ENCODE measurements around the gene SKOR2. TPM values are rescaled to one million over a fixed set of nuclear protein-coding genes. Genes with fewer than 3 reads are reported as not detected.

The SKOR2 gene, protein sequence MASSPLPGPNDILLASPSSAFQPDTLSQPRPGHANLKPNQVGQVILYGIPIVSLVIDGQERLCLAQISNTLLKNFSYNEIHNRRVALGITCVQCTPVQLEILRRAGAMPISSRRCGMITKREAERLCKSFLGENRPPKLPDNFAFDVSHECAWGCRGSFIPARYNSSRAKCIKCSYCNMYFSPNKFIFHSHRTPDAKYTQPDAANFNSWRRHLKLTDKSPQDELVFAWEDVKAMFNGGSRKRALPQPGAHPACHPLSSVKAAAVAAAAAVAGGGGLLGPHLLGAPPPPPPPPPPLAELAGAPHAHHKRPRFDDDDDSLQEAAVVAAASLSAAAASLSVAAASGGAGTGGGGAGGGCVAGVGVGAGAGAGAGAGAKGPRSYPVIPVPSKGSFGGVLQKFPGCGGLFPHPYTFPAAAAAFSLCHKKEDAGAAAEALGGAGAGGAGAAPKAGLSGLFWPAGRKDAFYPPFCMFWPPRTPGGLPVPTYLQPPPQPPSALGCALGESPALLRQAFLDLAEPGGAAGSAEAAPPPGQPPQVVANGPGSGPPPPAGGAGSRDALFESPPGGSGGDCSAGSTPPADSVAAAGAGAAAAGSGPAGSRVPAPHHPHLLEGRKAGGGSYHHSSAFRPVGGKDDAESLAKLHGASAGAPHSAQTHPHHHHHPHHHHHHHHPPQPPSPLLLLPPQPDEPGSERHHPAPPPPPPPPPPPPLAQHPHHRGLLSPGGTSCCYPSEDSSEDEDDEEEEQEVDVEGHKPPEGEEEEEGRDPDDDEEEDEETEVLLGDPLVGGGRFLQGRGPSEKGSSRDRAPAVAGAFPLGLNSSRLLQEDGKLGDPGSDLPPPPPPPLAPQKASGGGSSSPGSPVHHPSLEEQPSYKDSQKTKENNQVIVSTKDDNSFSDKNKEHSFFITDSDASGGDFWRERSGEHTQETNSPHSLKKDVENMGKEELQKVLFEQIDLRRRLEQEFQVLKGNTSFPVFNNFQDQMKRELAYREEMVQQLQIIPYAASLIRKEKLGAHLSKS
- not detected for polyA plus RNA-seq (2013, experiment 1 of 4)
- 0.07 TPM for polyA plus RNA-seq (2013, experiment 2 of 4)
- 0.21 TPM for polyA plus RNA-seq (2013, experiment 3 of 4)
- 0.08 TPM for polyA plus RNA-seq (2013, experiment 4 of 4)

DNA sequence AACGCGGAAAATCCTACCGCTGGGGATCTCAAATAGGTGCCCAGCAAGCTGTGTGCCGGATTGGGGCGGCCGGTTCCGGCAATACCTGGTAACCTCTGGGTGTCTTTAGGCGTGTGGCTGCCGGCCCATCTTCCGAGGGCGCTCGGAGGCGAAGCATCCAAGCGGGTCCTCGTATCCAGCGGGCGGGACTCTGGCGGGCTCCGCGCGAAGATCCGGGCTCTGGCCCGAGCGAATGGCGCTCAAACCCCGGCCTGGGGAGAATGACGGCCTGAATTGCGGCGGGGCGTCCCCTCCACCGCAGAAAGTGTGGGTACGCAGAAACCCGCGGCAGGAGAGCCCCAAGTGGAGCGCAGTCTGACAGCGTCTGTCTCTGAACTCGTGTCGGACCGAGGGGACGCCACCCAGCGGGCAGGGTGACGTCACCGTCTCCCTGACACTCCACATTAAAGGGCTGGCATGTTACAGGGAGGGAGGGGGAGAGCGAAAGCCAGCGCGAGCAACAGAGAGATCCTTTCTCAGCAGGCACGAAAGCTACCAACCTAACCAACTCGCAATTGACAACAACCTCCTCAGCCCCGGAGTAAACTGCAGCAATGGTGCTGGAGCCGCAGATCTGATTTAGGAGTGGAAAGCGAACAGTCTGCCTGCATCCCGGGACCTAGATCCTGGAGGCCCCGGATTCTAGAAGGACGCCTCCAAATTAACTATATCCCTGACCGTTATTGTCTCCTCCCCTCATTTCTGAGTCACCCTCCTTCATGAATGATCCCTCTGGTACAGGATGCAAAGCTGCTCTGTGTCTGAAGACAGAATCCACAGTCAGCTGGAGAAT is at the start of gene SKOR2:
Gene SKOR2, minus strand, starts transcription at position 372 of the 832 bp plus-strand sequence. CDS start 2,477 bp downstream, outside the sequence.
- 5% methylated on average over 55 of the region's 55 CpGs for WGBS, 2 experiments
- H3K4me3 ChIP-seq (ENCODE audit: insufficient read depth, low read depth, low read length): peak within 1 kb of the TSS; percentile 37
- no peak within 1 kb of the TSS for H3K27ac ChIP-seq (ENCODE audit: insufficient read depth, low read depth, low read length, poor library complexity, severe bottlenecking)
- peaks cover 12% of the 10 kb centered on the region for H3K4me1 ChIP-seq (ENCODE audit: control insufficient read depth, insufficient read depth, low read length)
- H3K27me3 ChIP-seq (ENCODE audit: control insufficient read depth, insufficient read depth, low read length, poor library complexity, severe bottlenecking): peaks cover 100% of the 10 kb centered on the region
- H3K36me3 ChIP-seq (ENCODE audit: control insufficient read depth, insufficient read depth, low read length): no peaks in the 10 kb centered on the region
- H3K9me3 ChIP-seq (ENCODE audit: control insufficient read depth, low read length): no peaks in the 10 kb centered on the region

DNA sequence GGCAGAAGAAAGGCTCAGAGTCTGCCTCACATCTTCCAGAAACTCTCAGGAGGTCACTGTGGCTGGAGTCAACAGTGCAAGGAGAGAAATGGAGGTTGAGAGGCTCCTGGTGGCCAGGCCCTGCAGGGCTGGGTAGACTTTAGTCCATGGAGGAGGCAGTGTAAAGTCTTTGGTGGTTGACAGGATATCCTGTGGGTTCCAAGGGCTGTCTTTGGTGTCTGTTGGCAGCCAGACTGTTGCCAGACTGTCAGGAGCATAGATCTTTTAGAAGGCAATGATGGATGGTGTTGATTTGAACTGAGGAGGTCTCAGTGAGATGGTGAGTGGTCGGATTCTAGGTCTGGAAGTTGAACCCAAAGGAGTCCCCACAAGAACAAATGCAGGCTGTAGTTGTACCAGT is 45.0 kb upstream of the SKOR2 start:
- no peak overlapping the region for H3K27ac ChIP-seq (ENCODE audit: insufficient read depth, low read depth, low read length, poor library complexity, severe bottlenecking)
- no peaks in the 10 kb centered on the region for H3K27me3 ChIP-seq (ENCODE audit: control insufficient read depth, insufficient read depth, low read length, poor library complexity, severe bottlenecking)
- no peaks in the 10 kb centered on the region for H3K4me1 ChIP-seq (ENCODE audit: control insufficient read depth, insufficient read depth, low read length)
- H3K36me3 ChIP-seq (ENCODE audit: control insufficient read depth, insufficient read depth, low read length): no peaks in the 10 kb centered on the region
- H3K9me3 ChIP-seq (ENCODE audit: control insufficient read depth, low read length): no peaks in the 10 kb centered on the region
- 68 to 73% methylated on average over 1 of the region's 1 CpG for WGBS, 2 experiments
- no peak overlapping the region for H3K4me3 ChIP-seq (ENCODE audit: insufficient read depth, low read depth, low read length)

DNA sequence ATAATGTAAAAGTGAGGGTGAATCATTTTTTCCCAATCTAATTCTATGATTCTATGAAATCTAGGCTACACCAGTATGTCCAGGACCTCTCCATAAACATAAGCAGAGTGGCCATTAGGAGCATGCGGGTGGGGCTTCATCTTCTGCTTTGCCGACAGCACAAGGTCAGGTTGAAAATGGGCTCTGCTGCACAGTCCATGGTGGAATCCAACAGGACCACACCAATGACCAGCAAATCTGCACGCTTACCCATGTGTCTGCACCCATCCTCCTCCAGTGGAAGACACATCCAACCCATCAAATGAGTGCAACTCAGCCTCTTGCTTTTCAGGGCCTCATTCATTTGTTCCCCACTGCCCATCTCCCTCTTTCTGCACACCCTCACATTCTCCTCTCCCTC is 43.3 kb upstream of the SKOR2 start:
- Histone ChIP-seq H3K36me3 (ENCODE audit: control insufficient read depth, insufficient read depth, low read length) (no peaks in the 10 kb centered on the region), H3K9me3 (ENCODE audit: control insufficient read depth, low read length) (no peaks in the 10 kb centered on the region), H3K4me1 (ENCODE audit: control insufficient read depth, insufficient read depth, low read length) (no peaks in the 10 kb centered on the region), H3K27ac (ENCODE audit: insufficient read depth, low read depth, low read length, poor library complexity, severe bottlenecking) (no peak overlapping the region), H3K4me3 (ENCODE audit: insufficient read depth, low read depth, low read length) (no peak overlapping the region), H3K27me3 (ENCODE audit: control insufficient read depth, insufficient read depth, low read length, poor library complexity, severe bottlenecking) (no peaks in the 10 kb centered on the region)
- 90 to 93% methylated on average over 3 of the region's 3 CpGs for WGBS, 2 experiments

DNA sequence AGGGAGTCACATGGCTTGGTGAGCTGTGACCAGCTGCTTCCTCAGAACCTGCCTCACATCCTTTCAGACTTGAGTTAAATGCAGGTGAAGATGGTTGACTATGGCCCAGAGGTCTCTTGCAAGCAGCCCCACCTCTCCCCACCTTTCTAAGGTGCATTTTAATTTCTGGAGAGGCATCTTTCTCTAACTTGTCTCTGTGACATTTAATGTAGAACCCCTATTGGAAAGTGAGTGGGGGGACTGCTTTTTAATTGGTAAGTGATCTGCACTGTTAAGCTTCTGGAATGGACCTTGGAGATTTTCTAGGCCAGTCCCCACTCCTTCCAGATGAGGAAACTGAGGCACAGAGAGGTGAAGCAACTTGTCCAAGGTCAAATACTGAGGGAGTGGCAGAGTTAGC is 37.3 kb upstream of the SKOR2 start:
- no peaks in the 10 kb centered on the region for H3K9me3 ChIP-seq (ENCODE audit: control insufficient read depth, low read length)
- H3K27ac ChIP-seq (ENCODE audit: insufficient read depth, low read depth, low read length, poor library complexity, severe bottlenecking): no peak overlapping the region
- no peak overlapping the region for H3K4me3 ChIP-seq (ENCODE audit: insufficient read depth, low read depth, low read length)
- H3K27me3 ChIP-seq (ENCODE audit: control insufficient read depth, insufficient read depth, low read length, poor library complexity, severe bottlenecking): no peaks in the 10 kb centered on the region
- no peaks in the 10 kb centered on the region for H3K4me1 ChIP-seq (ENCODE audit: control insufficient read depth, insufficient read depth, low read length)
- no peaks in the 10 kb centered on the region for H3K36me3 ChIP-seq (ENCODE audit: control insufficient read depth, insufficient read depth, low read length)

DNA sequence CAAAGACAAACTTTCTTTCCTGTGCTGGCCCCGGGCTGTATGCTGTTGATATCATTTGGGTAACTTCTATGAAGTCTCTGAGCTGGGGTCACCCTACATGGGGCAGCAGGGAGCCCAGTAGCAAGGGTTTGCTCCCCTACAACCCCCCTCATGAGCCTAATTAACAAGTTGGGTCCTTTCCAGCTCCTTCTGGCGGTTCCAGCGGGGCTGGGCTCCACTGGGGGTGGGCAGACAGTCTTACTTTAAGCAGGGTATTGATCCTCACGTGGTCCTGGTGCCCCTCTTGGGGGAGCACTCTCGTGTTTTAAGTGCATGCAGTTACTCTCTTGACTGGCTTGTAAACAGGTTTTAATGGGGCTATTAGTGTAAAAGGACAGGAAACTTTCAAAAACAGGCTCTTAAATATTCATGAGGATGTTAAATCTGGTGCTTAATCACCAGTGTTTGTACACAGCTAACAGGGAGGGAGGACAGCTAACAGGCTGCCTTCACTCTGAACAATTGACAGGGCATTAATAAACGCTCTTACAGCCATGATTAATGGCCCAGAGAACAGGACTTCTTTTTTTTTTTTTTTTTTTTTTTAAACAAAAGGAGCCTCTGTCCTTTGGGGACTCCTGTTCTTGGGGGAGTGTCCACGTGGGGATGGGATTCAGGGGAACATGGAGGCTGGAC is 36.6 kb upstream of the SKOR2 start:
- Histone ChIP-seq H3K9me3 (ENCODE audit: control insufficient read depth, low read length) (no peaks in the 10 kb centered on the region), H3K36me3 (ENCODE audit: control insufficient read depth, insufficient read depth, low read length) (no peaks in the 10 kb centered on the region), H3K4me1 (ENCODE audit: control insufficient read depth, insufficient read depth, low read length) (no peaks in the 10 kb centered on the region), H3K27me3 (ENCODE audit: control insufficient read depth, insufficient read depth, low read length, poor library complexity, severe bottlenecking) (no peaks in the 10 kb centered on the region), H3K27ac (ENCODE audit: insufficient read depth, low read depth, low read length, poor library complexity, severe bottlenecking) (no peak overlapping the region), H3K4me3 (ENCODE audit: insufficient read depth, low read depth, low read length) (no peak overlapping the region)
- WGBS, 2 experiments: 79 to 86% methylated on average over 7 of the region's 7 CpGs

DNA sequence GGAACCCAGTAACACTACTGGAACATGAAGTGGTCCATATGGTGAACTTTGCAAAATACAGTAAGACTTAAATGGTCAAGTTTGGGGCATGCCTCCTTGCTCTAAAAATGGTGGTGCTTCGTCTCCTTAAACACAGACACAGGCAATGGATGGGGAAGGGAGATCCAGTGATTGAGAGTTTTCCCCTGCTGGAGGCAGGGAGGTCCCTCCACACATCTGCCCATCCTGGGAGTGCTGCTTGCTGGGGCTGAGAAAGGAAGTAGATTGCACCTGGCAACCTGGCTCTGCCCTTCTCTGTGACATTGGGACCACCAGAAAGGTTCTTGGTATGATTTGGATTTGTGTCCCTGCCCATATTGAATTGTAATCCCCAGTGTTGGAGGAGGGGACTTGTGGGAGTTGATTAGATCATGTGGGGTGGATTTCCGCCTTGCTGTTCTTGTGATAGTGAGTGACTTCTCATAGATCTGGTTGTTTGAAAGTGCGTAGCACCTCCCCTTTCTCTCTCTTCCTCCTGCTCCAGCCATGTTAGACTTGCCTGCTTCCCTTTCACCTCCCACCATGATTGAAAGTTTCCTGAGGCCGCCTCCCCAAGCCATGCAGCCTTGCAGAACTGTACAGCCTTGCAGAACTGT is 35.4 kb upstream of the SKOR2 start:
- Histone ChIP-seq H3K4me3 (ENCODE audit: insufficient read depth, low read depth, low read length) (no peak overlapping the region), H3K4me1 (ENCODE audit: control insufficient read depth, insufficient read depth, low read length) (no peaks in the 10 kb centered on the region), H3K27me3 (ENCODE audit: control insufficient read depth, insufficient read depth, low read length, poor library complexity, severe bottlenecking) (no peaks in the 10 kb centered on the region), H3K9me3 (ENCODE audit: control insufficient read depth, low read length) (no peaks in the 10 kb centered on the region), H3K36me3 (ENCODE audit: control insufficient read depth, insufficient read depth, low read length) (no peaks in the 10 kb centered on the region), H3K27ac (ENCODE audit: insufficient read depth, low read depth, low read length, poor library complexity, severe bottlenecking) (no peak overlapping the region)
- WGBS, 2 experiments: 90 to 94% methylated on average over 4 of the region's 4 CpGs

DNA sequence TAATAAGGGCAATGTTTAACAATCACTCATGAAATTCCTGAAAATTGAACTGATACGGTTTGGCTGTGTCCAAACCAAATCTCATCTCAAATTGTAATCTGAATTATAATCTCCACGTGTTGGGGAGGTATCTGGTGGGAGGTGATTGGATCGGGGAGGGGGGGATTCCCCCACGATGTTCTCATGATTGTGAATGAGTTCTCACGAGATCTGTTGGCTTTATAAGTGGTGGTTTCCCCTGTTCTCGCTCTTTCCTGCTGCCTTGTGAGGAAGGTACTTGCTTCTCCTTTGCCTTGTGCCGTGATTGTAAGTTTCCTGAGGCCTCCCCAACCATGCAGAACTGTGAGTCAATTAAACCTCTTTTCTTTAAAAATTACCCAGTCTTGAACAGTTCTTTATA is 34.0 kb upstream of the SKOR2 start:
- H3K9me3 ChIP-seq (ENCODE audit: control insufficient read depth, low read length): no peaks in the 10 kb centered on the region
- H3K4me3 ChIP-seq (ENCODE audit: insufficient read depth, low read depth, low read length): no peak overlapping the region
- 75 to 77% methylated on average over 6 of the region's 7 CpGs for WGBS, 2 experiments
- no peaks in the 10 kb centered on the region for H3K4me1 ChIP-seq (ENCODE audit: control insufficient read depth, insufficient read depth, low read length)
- no peak overlapping the region for H3K27ac ChIP-seq (ENCODE audit: insufficient read depth, low read depth, low read length, poor library complexity, severe bottlenecking)
- no peaks in the 10 kb centered on the region for H3K27me3 ChIP-seq (ENCODE audit: control insufficient read depth, insufficient read depth, low read length, poor library complexity, severe bottlenecking)
- no peaks in the 10 kb centered on the region for H3K36me3 ChIP-seq (ENCODE audit: control insufficient read depth, insufficient read depth, low read length)

DNA sequence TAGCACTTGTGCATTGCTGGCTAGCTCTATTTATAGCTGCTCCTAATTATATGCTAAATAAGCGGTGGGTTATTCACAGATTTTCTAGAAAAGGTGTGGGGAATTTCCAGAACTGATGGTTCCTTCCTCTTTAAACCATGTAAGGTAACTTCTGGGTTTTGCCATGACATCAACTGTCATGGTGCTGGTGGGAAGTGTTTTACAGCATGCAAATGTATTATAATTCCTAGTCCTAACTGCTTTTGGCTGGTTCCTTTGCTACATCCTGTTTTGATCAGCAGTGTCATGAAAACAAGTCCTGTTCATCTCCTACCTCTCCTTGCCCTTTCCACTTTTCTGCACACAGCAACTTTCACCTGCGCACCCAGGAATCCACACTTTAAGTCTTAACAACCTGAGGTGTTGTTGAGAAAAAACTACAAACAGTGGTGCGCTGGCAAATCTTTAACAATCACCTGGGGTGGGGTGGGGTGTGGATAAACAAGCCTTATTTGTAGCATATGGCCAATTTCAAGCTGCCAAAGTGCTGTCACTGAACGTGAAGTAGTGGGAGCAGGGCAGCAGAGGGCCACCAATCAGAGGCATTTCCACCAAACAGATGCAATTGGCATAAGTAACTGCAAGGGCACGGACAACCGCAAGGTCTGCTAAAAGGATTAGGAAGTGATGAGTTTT is 33.4 kb upstream of the SKOR2 start:
- H3K4me1 ChIP-seq (ENCODE audit: control insufficient read depth, insufficient read depth, low read length): no peaks in the 10 kb centered on the region
- no peaks in the 10 kb centered on the region for H3K27me3 ChIP-seq (ENCODE audit: control insufficient read depth, insufficient read depth, low read length, poor library complexity, severe bottlenecking)
- no peak overlapping the region for H3K27ac ChIP-seq (ENCODE audit: insufficient read depth, low read depth, low read length, poor library complexity, severe bottlenecking)
- no peak overlapping the region for H3K4me3 ChIP-seq (ENCODE audit: insufficient read depth, low read depth, low read length)
- H3K36me3 ChIP-seq (ENCODE audit: control insufficient read depth, insufficient read depth, low read length): no peaks in the 10 kb centered on the region
- WGBS, 2 experiments: 84 to 85% methylated on average over 5 to 6 of the region's 6 CpGs
- H3K9me3 ChIP-seq (ENCODE audit: control insufficient read depth, low read length): no peaks in the 10 kb centered on the region
